Lung (tissue), 12 donors: ENCODE data around the gene CITED2. TPM values are rescaled to one million over a fixed set of nuclear protein-coding genes. Genes with fewer than 3 reads are reported as not detected.

Source experiments
- ATAC-seq: fragments of 200-7000 bp; cut with Tn5 transposase; one replicate; pipeline ENCODE4 v1.9.1; 2020; ENCODE audit warnings: moderate number of reproducible peaks; ENCODE audit not compliant: insufficient read depth, low FRiP score
- DNase-seq, 3 donors: peaks; one replicate each; pipeline ENCODE4 v3.0.0-alpha.2; 2013 to 2017
- H3K27ac ChIP-seq, 2 donors: one replicate each; pipeline ENCODE4 v1.5.1; 2013; ENCODE audit warnings: mild to moderate bottlenecking in 2 of 2, moderate library complexity in 2 of 2, control low read depth in 1 of 2, inconsistent platforms in 1 of 2, low read depth in 1 of 2, low read length in 1 of 2
- H3K27me3 ChIP-seq, 3 donors: one replicate each; pipeline ENCODE4 v1.5.1; 2013; ENCODE audit warnings: low read length in 2 of 3; ENCODE audit not compliant: control insufficient read depth in 3 of 3, insufficient read depth in 3 of 3
- H3K36me3 ChIP-seq, 4 donors: one replicate each; pipeline ENCODE4 v1.5.1; 2013; ENCODE audit warnings: low read length in 4 of 4, mild to moderate bottlenecking in 1 of 4, moderate library complexity in 1 of 4; ENCODE audit not compliant: control insufficient read depth in 4 of 4, insufficient read depth in 4 of 4
- H3K4me1 ChIP-seq, 5 donors: one replicate each; pipeline ENCODE4 v1.5.1; 2013; ENCODE audit warnings: low read length in 5 of 5, mild to moderate bottlenecking in 2 of 5, moderate library complexity in 1 of 5; ENCODE audit not compliant: control insufficient read depth in 5 of 5, insufficient read depth in 5 of 5
- H3K4me3 ChIP-seq: one replicate; pipeline ENCODE4 v1.5.1; 2013; ENCODE audit warnings: mild to moderate bottlenecking, control low read depth, moderate library complexity
- H3K9ac ChIP-seq, 2 donors: one replicate each; pipeline ENCODE4 v1.5.1; 2013; ENCODE audit warnings: low read length in 2 of 2, control low read depth in 1 of 2; ENCODE audit not compliant: insufficient read depth in 1 of 2
- H3K9me3 ChIP-seq, 4 donors: one replicate each; pipeline ENCODE4 v1.5.1; 2013; ENCODE audit warnings: low read length in 3 of 4, mild to moderate bottlenecking in 1 of 4, moderate library complexity in 1 of 4; ENCODE audit not compliant: control insufficient read depth in 4 of 4, insufficient read depth in 3 of 4
- WGBS, 2 donors: extraction: QIAGEN DNeasy Blood & Tissue Kit; methylation state at CpG; one replicate each; pipeline ENCODE4 v1.1.7; 2013; 5-methylcytosine and 5-hydroxymethylcytosine counted together
- polyA plus RNA-seq, 2 donors: library from polyadenylated mRNA; stranded (reverse); fragments of 200-250 nt; gene quantifications; one replicate each; pipeline ENCODE4 v1.2.1, GENCODE V29; 2013
- total RNA-seq, 2 donors: library from RNA; depleted of rRNA in 1 of 2; stranded (reverse); fragments of >200 nt in 1 of 2; gene quantifications; one replicate each; pipeline ENCODE4 v1.2.1, GENCODE V29; 2014 to 2021
- TF ChIP-seq, protein P1 (sequence below): IDR thresholded peaks from 2 replicates; pipeline ENCODE4 v1.5.1; 2012; ENCODE audit warnings: mild to moderate bottlenecking; ENCODE audit errors: control extremely low read depth, extremely low read depth
- donor health status: control.
- donor health status: control.
- donor health status: Bipolar disorder and iron deficiency.
- donor health status: healthy.
- donor health status: DM: yes; HTN: yes; CAD: no.

The CITED2 gene
- total and polyA plus RNA-seq, 4 donors: 34.3 to 220 (median 118) TPM

DNA sequence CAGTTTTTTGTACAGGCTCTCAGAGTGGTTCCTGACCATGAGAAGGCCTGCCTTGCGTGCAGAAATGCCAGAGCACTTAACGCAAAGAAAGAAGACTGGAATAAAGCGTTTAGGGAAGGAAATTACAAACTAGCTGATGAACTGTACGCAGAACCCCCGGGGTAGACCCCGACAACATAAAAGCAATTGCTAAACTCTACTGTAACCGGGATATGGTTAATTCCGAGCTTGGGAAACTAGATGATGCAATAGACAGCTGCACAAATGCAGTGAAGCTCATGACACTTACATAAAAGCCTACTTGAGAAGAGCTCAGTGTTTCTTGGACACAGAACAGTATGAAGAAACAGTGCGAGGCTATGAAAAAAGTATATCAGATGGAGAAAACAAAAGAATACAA lies 35.7 kb downstream of the CITED2 start:
- DNase-seq (peak in 2 of 3 donors; percentile 58 to 86), ATAC-seq (peak; percentile 46)
- TF ChIP-seq, protein P1, sequence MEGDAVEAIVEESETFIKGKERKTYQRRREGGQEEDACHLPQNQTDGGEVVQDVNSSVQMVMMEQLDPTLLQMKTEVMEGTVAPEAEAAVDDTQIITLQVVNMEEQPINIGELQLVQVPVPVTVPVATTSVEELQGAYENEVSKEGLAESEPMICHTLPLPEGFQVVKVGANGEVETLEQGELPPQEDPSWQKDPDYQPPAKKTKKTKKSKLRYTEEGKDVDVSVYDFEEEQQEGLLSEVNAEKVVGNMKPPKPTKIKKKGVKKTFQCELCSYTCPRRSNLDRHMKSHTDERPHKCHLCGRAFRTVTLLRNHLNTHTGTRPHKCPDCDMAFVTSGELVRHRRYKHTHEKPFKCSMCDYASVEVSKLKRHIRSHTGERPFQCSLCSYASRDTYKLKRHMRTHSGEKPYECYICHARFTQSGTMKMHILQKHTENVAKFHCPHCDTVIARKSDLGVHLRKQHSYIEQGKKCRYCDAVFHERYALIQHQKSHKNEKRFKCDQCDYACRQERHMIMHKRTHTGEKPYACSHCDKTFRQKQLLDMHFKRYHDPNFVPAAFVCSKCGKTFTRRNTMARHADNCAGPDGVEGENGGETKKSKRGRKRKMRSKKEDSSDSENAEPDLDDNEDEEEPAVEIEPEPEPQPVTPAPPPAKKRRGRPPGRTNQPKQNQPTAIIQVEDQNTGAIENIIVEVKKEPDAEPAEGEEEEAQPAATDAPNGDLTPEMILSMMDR: no peak
- Histone ChIP-seq H3K4me1 (peaks cover 0 to 6% (median 3%) of the 10 kb centered on the region in 5 donors), H3K9ac (no peak overlapping the region), H3K27me3 (no peaks in the 10 kb centered on the region), H3K9me3 (no peaks in the 10 kb centered on the region), H3K4me3 (no peak overlapping the region), H3K36me3 (no peaks in the 10 kb centered on the region), H3K27ac (peak overlapping the region; percentile 14 to 27)
- WGBS, 2 donors: 36 to 65% methylated on average over 9 of the region's 9 CpGs

DNA sequence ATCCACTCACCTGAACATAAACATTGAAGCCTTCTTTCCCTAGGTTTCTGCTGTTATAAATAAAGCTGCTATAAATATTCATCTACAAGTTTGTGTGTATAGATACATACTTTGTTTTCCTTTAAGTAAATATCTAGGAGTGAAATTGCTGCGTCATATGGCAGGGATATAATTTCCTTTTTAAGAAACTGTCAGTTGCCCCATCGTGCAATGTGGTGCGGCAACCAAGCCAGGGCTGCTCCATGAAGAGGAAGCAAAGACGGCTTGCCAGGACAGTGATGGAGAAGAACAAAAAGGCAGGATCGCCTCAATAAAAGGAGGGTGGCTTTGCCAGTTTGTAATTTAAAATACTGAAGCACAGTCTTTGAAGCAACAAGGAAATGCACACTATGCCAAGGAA lies 36.6 kb downstream of the CITED2 start:
- Histone ChIP-seq H3K36me3 (no peaks in the 10 kb centered on the region), H3K9ac (no peak overlapping the region), H3K27ac (no peak overlapping the region), H3K4me1 (peaks cover 0 to 6% (median 3%) of the 10 kb centered on the region in 5 donors), H3K27me3 (no peaks in the 10 kb centered on the region), H3K4me3 (no peak overlapping the region), H3K9me3 (no peaks in the 10 kb centered on the region)
- ATAC-seq (no peak), DNase-seq (no peak)
- WGBS, 2 donors: 36 to 63% methylated on average over 5 of the region's 5 CpGs
- TF ChIP-seq, protein P1: no peak

DNA sequence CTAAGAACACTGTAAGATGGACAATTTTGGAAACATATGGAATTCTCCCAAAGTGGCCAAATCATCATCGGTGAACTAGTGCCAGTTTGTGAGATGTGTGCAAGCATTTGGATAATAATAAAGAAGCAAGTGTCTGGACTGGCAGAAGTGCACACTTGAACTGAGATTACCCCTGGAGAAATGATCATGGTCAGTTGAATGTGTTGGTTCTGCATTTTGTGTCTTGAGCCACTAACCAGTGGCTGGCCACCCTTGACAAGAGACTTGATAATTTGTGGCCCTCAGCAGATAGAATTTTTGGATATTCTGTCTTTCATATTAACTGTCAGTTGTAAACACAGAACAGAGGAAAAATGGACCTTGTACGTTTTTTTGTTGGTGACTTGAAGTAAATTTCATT lies 37.4 kb downstream of the CITED2 start:
- Histone ChIP-seq H3K27ac (no peak overlapping the region), H3K9me3 (no peaks in the 10 kb centered on the region), H3K27me3 (no peaks in the 10 kb centered on the region), H3K4me1 (peaks cover 0 to 6% (median 3%) of the 10 kb centered on the region in 5 donors), H3K4me3 (no peak overlapping the region), H3K36me3 (no peaks in the 10 kb centered on the region), H3K9ac (no peak overlapping the region)
- TF ChIP-seq, protein P1: no peak
- 92 to 97% methylated on average over 2 of the region's 2 CpGs for WGBS, 2 donors
- ATAC-seq (no peak), DNase-seq (no peak)

DNA sequence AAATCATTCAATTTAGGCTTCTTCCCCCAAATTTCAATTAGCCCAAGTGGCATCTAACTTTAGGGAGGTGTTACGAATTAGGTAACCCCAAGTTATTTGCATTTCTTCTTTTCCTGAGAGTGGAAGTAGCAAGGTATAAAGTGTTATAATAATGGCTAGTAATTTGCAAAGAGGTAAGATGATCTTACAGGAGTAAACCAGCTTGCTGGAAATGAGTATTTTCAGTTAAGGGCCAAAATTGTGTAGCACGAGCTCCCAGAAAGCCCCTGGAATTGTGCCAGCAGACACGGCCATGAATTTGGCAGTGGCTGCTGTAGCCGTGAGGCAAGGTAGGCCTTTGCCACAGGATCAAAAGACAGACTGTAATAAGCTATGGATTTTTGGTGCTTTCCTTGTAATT lies 38.0 kb downstream of the CITED2 start:
- H3K27ac ChIP-seq: no peak overlapping the region
- H3K4me1 ChIP-seq: peaks cover 0 to 6% (median 3%) of the 10 kb centered on the region in 5 donors
- WGBS, 2 donors: 27 to 33% methylated on average over 4 of the region's 4 CpGs

More for the DNA sequence above, 38.0 kb downstream of the CITED2 start:
- Histone ChIP-seq H3K9me3 (no peaks in the 10 kb centered on the region), H3K27me3 (no peaks in the 10 kb centered on the region), H3K36me3 (no peaks in the 10 kb centered on the region), H3K4me3 (no peak overlapping the region), H3K9ac (no peak overlapping the region)
- DNase-seq: peak; percentile 33 to 37 (median 33)
- no peak for ATAC-seq
- TF ChIP-seq, protein P1: no peak
